CD4-positive, alpha-beta T cell treated with Interleukin-17A for 4 hours (primary cell): ENCODE results near the gene NDC1.
"Not testable (repeated sequence)": the region's sequence is repeated elsewhere in the genome, so short reads cannot be mapped to it uniquely, and the experiment has no call there.

Source experiments
- DNase-seq: peaks from one replicate; pipeline ENCODE4 v3.0.0-alpha.2; 2020; ENCODE audit warnings: mixed read lengths

Gene NDC1

DNA sequence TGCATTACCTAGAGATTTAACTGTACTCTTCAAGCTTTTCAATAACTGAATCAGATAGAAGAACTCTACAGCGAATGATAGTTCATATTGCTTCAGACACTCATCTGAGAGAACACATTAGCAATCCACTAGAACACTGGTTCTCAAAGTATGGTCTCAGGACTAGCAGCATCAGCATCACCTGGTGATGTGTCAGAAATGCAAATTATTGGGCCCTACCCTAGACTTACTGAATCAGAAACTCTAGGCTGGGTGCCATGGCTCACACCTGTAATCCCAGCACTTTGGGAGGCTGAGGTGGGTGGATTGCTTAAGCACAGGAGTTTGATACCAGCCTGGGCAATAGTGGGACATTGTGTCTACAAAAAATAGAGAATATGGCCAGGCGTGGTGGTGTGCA is 74.2 kb downstream of the NDC1 start:
- no peak for DNase-seq

DNA sequence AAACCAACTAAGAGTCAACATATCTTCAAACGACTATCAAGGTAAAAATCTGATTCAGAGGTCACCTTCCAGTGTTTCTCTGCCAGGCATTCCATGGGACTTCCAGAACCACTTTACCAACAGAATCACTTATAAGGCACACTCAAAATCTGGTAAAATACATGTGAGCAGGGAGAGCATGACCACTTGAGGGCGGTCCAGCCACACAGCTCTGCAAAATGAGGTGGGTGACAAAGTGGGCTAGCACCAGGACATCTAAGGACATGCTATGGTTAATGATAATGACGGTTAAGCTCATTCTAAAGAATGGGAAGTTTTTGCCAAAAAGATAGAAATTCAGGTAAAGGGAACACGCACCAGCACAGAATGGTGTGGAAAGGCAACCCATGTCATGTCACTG is 74.6 kb downstream of the NDC1 start:
- DNase-seq, result no peak

DNA sequence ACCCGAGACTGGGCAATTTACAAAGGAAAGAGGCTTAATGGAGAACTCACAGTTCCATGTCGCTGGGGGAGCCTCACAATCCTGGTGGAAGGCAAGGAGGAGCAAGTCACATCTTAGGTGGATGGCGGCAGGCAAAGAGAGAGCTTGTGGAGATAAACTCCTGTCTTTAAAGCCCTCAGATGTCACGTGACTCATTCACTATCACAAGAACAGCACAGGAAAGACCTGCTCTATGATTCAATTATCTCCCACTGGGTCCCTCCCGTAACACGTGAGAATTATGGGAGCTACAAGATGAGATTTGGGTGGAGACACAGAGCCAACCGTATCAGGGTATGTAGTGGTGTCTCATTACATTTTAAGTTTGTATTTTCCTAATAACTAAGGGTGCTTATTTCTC is 77.6 kb downstream of the NDC1 start:
- not testable (repeated sequence) for DNase-seq

DNA sequence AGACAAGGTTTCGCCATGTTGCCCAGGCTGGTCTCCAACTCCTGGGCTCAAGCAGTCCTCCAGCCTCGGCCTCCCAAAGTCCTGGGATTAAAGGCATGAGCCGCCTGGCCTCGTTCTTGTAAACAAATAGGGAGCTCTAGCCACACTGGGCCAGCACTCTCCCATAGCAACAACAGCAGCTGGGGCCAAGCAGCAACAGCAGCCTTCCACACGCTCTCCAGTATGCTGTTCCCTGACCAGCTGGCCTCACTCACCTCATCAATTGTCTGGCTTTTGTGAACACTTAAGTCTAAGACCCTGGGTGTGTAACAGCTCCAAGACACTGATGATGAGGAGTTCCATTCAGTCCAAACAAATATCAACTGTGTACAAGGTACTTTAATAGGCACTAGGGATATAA is 82.2 kb downstream of the NDC1 start:
- DNase-seq, result no peak

DNA sequence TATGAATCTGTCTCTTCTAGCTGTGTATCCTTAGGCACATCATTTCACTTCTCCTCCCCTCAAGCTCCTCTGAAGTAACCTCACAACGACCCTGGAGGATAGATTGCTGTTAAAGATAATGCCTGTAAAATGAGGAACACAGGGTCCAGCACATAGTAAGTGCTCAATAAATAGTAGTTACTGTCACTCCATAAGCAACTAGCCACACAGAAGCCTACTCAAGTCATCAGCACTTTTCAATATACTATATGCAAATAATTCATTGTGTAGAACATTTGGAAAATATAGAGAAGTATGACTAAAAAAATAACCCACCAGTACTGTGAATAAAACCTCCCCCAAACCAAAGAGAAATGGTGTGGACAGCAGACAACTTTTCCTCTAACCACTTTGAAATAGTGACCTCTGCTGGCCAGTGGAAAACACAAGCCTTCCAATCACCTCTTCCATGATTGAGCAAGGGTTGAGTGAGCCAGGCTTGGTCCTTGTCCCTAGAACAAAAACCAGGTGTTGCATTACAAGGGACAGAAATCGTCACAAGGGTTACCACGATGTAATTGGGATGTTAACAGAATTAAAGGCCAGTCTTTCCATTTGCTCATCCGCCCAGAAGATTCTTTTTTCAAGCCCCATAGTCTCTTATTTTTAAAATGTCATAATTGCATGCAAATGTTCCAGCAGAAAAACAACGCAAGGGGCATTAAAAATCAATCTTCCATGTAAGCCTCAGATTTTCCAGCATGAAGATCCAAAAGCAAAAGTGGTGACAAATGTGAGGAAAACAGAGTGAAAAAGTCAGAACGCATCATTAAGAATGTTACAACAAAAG is 83.4 kb downstream of the NDC1 start:
- DNase-seq, result peak; percentile 14

DNA sequence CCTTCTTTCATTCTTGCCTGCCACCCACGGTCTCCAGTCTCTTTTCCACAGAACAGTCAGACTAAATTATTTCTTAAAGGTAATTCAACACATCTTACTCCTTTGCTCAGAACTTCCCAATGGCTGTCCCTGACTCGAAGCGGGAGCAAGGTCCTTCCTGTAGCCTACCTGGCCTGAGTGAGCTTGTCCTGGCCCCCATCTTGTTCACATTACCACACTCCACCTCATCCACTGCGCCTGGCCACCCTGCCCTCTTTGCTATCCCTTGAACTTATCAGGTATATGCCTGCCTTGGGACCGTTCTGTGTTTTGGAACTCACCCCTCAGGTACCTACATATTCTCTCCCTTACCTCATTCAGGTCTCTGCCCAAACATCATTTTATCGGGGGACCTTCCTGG is 85.8 kb downstream of the NDC1 start:
- no peak for DNase-seq

DNA sequence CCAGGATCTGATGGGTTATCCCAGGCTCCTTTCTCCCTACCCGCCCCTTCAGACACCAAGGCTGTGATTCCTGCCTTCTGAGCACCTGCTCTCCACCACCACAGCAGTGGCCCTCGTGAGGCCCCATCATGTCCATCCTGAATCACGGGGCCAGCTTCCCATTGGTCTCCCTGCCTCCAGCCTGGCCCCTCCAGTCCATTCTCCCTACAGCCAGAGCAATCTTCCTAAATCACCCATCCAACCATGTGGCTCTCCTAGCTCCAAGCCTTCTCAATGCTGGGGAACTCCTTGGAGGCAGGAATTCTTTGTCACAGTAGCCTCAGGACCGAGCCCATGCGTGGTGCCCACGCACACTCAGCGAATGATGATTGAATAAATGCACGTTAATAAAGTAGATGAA is 90.3 kb downstream of the NDC1 start:
- no peak for DNase-seq

DNA sequence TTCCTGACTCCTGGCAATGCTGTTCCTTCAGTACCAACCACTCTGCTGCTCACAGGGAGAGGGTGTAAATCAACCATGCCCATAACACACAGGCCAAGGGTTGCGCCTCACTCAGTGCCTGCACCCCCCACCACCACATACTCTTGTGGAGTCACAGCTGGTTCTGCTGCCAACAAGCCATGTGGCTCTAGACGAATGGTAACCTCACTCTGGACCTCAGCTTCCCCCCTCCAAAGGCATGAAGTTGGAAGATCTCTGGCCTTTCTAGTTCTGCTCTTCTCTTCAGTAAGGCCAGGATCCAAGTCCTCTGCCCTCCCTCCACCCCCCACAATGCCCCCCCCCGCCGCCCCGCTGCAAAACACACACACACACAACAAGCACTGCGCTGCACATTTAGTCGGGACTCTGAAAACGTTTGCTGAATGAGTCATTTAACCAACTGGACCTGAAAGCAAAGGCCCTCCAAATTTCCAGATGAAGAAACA is 97.4 kb downstream of the NDC1 start:
- no peak for DNase-seq

DNA sequence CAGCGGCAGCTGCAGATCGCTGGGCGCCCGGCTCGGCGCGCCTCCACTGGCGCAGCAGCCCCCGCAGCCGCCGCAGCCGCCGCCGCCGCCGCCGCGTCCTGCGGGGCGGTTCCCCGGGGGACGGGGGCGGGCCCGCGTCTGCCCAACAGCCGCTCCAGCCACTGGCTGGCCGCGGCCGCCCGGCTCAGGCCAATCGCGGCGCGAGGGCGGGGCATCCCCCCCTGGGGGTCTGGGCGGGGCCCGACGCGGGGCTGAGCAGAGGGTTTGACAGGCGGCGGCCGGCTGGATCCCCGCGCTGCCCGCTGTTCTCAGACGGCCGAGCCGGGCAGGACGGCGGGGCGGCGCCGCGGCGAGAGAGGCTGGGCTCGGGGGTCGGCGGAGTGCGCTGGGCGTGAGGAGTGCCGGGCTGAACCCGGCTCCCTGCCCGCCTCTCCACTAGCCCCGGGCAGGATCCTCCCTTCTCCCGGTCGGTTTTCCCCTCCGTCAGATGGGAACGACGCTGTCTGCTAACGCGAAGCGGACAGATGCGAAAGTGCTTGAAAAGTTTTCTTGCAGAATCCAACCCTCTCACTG is 98.9 kb downstream of the NDC1 start, which contains the start of gene GLIS1:
Gene GLIS1, minus strand, starts transcription at position 56 of the 573 bp plus-strand sequence. CDS start 1,100 bp downstream, outside the sequence.
- peak; percentile 47 for DNase-seq

DNA sequence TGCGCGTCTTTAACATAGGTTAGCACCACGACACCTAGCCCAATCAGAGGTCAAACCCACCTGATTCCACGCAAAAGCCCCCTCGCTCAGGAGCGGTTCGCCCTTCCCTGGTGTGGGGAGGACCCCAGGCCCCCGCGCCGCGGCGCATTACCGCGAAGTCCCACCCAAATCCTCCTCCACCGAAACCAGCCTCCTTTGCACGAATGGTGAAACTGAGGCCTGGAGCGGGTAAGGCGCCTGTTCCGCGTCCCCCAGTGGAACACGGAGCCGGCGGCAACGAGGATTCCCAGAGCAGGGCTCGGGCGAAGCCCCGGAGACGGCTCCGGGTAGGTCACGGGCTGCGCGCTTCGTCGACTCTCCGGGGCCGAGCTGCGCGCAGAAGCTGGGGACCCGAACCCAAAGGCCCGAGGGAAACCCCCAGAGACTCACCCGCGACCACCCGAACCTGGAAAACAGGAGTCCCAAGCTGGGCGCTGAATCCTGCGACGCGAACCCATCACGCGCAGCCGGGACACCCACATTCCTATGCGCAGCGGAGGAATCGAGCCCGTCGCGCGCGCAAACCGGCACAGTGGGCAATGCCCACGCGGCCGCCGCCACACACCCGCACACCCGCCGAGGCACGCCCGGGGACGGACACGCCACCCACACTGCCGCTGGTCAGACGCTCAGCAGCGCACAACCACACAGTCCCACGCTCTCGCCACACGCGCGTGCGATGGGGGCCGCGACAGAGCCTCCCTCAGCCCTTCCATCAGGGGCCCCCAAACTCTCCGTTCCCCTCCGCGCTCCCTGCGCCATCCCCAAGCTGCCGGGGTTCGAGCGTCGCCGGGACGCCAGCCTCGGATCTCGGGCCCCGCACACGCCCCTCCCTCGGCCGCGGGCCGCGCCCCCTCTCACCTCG is 99.6 kb downstream of the NDC1 start:
- no peak for DNase-seq

DNA sequence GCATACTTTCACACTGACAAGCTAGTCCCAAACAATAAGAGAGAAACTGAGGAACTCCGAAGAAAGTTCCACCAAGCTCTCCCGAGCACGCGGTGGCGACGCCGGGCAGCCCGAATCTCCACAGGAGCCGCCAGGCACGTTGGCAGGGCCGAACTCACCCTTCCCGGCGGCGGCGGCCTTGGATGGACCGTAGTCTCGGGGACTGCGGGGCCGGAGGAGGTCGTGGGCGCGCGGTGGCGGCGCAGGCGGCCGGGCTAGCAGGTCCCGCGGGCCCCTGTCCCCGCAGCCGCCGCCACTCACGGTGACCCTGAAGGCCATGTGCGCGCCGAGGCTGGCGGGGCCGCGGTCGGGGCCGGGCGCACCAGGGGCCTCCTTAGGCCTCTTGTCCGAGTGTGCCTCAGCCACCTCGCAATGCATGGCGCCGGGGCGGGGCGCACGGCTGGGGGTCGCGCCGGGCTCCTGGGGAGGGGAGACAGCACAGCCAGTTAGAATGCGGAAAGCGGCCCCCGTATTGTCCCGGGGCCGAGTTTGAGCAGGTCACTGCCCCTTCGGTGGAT is 100.4 kb downstream of the NDC1 start:
- no peak for DNase-seq

DNA sequence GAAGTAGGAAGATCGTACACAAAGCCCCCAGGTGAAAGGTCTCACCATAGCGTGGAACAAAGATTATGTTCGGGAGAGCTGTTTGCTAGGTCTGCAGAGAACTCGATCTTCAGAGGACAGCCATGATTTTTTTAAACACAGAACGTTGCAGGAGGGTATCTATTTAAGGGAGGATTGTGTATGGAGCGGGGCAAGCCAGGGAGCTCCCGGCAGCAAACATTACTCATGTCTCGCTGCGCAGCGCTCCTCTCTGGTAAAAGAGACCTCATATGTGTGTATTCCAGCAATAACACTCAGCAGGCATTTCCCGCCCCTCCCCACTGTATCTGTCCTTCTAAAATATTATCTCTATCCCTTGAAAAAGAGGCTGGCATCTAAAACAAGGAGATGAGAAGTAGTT is 101.8 kb downstream of the NDC1 start:
- DNase-seq, result no peak

DNA sequence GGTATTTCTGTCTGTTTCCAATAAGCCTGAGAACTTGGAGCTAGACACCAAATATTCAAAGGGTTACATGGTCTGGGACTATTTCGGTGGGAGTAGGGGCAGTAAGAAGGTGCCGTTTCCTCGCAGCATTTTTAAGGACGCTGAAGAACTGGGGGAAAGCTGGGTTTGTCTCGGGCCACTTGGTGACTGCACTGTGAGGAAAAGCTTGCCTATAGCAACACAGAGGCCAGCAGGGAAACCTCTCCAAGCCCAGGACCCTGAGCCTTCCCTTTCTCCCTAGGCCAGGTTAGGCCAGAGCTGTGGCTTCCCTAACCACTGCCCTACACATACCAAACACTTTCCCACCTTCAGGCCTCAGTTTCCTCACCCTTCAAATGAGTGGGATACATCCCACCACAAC is 102.4 kb downstream of the NDC1 start:
- DNase-seq, result no peak

DNA sequence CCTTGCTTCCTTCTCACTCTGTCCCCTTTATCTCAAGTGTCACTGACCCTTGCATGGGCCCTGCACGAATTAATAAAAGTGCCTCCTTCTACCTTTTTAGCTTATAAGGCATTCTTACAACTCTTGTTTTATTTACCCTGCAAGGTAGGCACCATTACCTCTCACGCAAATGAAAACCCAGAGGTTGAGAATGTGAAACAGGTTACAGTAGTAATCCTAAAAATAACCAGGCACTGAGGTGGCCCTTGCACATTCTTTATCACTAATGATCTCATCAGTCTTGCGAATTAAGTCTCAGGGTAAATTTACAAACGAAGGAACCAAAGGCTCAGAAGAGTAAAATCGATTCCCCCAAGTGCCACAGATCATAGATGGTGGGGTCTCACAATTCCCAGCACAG is 102.8 kb downstream of the NDC1 start:
- no peak for DNase-seq

DNA sequence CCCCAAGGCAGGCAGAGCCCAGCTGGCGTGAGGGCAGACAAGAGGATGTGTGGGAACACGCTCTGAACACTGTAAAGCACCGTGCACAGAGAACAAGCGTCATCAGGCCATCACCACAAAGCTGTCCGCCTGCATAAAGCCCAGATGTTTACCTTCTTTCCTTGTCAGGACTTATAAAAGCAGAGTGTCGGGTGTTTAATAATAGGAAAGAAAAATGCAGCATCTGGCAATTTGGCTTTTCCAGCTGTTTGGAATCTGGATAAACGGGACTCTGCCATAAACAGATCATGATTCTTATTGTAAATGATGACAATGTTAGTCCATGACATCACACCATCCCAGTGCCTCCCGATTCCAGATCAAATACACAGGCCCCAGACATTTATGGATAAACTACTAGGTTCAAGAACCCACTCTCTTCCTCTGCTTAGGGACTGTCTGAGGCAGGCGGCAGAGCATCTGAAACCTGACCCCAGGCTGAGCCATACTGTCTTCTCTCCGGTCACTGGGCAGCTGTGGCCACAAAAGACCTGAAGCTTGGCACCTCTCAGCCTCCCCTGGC is 103.4 kb downstream of the NDC1 start:
- no peak for DNase-seq

DNA sequence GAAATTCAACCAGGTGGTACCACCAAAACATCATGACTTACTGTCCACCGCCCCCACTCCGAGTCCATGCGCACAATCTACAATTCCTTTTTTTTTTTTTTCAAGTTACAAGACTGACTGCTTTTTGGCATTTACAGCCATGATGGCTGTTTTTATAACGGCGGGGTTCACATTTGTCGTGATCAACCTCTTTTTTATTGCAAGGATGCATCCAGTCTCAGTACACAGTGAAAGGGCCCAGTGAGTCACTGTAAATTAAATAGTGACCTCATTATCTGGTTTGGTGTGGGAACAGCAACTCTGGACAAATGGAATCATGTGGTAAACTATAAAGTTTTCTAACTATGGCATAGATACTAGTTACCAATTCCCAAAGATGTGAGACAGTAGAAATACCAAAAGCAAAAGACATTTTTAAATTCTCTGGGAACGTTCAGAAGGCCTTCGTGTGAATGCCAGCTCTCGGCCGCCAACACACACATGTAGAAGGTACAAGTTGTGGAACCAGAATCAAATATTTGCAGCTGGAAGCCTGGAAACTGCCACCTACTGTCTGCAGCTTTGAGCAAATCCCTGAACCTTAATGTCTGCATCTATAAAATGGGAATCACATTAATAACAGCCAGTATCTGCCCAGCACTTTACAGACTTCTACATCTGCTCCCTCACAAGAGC is 104.0 kb downstream of the NDC1 start:
- no peak for DNase-seq

DNA sequence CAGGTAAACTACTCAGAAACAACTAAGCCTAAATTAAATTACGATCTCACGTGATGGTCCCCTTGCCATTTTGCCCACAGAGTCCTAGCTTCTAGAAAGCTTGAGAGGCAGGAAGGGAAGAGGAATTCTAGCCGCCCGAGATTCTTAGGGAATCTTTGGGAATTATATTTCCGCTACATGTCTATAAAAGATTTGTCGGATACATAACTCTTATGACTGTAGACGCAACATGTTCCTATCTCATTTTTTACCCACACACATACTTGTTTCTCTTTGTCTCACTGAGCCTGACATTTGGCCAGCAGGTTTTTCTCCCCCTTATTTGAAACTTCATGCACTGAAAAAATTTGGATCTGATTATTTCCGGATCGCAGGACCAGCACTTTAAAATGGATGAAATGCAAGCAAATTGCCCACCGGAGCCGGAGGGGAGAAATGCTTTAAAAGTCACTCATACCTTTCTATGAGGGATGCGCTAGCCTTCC is 104.6 kb downstream of the NDC1 start:
- DNase-seq, result no peak

DNA sequence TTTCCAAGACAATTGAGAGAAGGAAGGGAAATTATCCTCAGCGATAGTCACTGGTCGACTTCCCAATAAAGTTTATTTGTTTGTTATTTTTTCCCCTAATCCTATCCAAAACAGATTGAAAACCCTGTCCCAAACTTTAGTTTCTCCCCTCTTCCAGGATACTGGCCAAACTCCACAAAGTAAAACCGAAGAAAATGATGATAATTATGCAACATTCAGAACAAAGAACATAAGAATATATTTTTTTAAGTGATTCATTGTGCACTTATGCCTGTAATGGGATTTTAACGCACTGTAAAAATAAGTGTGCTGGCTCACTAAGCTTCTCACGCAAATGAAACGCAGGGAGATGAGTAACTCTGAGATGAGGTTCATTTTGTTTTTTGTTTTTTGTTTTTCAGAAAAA is 105.2 kb downstream of the NDC1 start:
- DNase-seq, result no peak

DNA sequence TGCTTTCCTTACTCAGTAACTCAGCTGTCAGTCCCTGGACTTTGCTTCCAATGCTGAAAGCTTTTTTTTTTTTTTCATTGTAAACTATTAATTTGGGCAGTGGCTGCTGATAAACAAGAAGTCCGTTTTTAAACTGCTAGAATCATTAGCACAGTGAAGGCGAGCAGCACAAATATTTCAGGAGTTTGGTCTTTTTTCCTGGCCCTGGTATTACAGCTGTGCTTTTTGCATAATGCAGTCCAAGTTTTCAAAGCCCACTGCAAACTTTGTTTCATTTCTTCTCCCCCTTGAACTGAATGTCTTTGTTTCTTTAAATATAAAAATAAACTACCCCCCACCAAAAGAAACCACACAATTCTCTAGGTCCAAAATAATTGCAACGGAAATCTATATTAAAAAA is 105.7 kb downstream of the NDC1 start:
- no peak for DNase-seq

DNA sequence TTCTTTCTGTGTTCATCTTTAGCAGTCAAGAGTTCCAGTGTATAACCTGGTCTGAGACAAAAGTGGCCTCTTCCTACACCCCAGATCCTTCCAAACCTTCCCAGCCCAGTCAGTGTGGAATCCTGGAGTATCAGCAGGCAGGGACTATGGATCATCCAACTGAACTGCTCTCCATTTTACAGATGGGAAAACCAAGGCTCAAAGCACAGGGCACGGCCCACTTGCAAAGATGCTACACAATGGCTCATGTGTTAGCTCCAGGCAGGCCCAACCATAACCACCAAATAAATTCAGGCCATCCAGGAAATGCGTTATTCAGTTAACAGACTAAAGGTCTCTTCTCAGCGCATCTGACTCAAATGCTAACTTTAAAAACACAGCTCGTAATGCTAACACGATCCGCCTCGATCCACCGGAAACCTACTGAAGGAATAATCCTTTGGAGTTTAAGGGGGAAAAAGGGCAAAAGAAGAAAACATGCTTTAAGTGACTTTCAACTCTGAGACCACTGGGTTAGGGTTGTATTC is 106.3 kb downstream of the NDC1 start:
- DNase-seq, result no peak

DNA sequence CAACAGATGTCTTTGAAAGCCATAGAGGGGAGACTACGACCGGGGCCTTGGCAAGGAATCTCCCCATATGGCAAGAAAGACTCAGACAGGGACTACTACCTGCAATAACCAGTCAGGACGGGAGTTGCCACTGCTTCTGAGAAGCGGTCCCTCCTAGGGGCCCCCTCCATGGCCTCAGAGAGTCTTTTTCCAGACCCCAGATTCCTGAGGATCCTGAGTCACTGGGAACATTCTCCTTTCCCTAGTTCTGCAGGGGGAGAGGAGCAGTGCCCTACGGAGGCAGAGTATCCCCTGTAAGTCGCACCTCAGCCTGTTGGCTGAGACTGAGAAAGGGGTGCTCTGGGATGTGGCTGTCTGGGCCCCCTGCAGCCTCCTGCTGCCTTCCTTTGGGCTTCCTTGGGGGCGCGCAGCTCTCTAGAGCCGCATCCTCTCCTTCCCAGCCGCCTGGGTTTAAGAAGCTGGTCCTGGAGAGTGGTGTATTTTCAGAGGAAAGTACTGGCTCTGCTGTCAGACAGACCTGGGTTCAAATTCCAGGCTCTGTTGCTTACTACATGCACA is 107.0 kb downstream of the NDC1 start:
- no peak for DNase-seq
